Measurements from ENCODE around the gene NCAM2. TPM values are rescaled to one million over a fixed set of nuclear protein-coding genes. Genes with fewer than 3 reads are reported as not detected.

Gene NCAM2
- total and polyA plus RNA-seq, 2 donors (not counting 1 experiment from before 2014, with no cell fraction given) = 0.13 TPM; not detected in 1

GRCh38 chr21:21458124-21458631 is 460.0 kb downstream of the NCAM2 start:
- Histone ChIP-seq H4K20me1 (ENCODE audit: control insufficient read depth, insufficient read depth, low read length, poor library complexity, severe bottlenecking) (no peaks in the 10 kb centered on the region), H2AFZ (ENCODE audit: insufficient read depth, low read depth, low read length, poor library complexity, severe bottlenecking) (no peak overlapping the region), H3K79me2 (ENCODE audit: control insufficient read depth, insufficient read depth, low read length) (no peaks in the 10 kb centered on the region), H3K9ac (ENCODE audit: low read length) (no peak overlapping the region), H3K36me3 (replicated peaks in 1 of 2; ENCODE audit: control extremely low read depth in 1 of 2, control insufficient read depth in 1 of 2, extremely low read depth in 1 of 2, insufficient read depth in 2 of 2, low read length in 1 of 2) (no peaks in the 10 kb centered on the region), H3K4me1 (ENCODE audit: control insufficient read depth in 2 of 2, insufficient read depth in 2 of 2, low read length in 2 of 2) (no peaks in the 10 kb centered on the region), H3K27ac (ENCODE audit: low read length in 2 of 2) (no peak overlapping the region), H3K9me3 (ENCODE audit: control extremely low read depth in 1 of 3, control insufficient read depth in 2 of 3, insufficient read depth in 1 of 3, low read length in 2 of 3) (peaks cover 0 to 4% (median 0%) of the 10 kb centered on the region in 3 donors), H3K27me3 (replicated peaks in 1 of 4; ENCODE audit: control extremely low read depth in 1 of 4, control insufficient read depth in 3 of 4, insufficient read depth in 4 of 4, low read length in 3 of 4) (no peaks in the 10 kb centered on the region), H3K4me3 (ENCODE audit: control extremely low read depth in 1 of 5, extremely low read depth in 1 of 5, insufficient read depth in 1 of 5, low read depth in 2 of 5, low read length in 4 of 5) (no peak overlapping the region), H3K4me2 (replicated peaks; ENCODE audit: low read depth, low read length, poor library complexity, severe bottlenecking) (no peak overlapping the region)
- Mint-ChIP-seq H3K4me1 (no peaks in the 10 kb centered on the region), H3K4me3 (no peak overlapping the region), H3K9me3 (ENCODE audit: insufficient read depth) (no peaks in the 10 kb centered on the region), H3K27me3 (no peaks in the 10 kb centered on the region), H3K27ac (no peak overlapping the region)
- ATAC-seq (ENCODE audit: low read depth) (no peak), DNase-seq (no peak)
- 88% methylated on average over 8 of the region's 8 CpGs for WGBS (ENCODE audit: insufficient coverage)
- intact Hi-C loops (cut with micrococcal nuclease) = no loop called here
- TF ChIP-seq CTCF (IDR thresholded peaks at IDR 0.05) (no peak), EZH2 (IDR thresholded peaks at IDR 0.05; ENCODE audit: borderline replicate concordance, insufficient read depth, low read depth, low read length, poor library complexity, severe bottlenecking) (no peak)
- POLR2A ChIA-PET = no interaction called here
- CTCF ChIA-PET = no interaction called here

- ATAC-seq (ENCODE audit: low read depth) = no peak
- CTCF ChIA-PET = no interaction called here
Measured at GRCh38 chr21:21460979-21461378, 462.8 kb downstream of the NCAM2 start.

More at GRCh38 chr21:21460979-21461378, 462.8 kb downstream of the NCAM2 start:
- intact Hi-C loops (cut with micrococcal nuclease) = no loop called here
- peaks cover 0 to 4% (median 0%) of the 10 kb centered on the region in 3 donors for H3K9me3 ChIP-seq (ENCODE audit: control extremely low read depth in 1 of 3, control insufficient read depth in 2 of 3, insufficient read depth in 1 of 3, low read length in 2 of 3)
- H3K27ac ChIP-seq (ENCODE audit: low read length in 2 of 2) = no peak overlapping the region
- no peak for DNase-seq
- H4K20me1 ChIP-seq (ENCODE audit: control insufficient read depth, insufficient read depth, low read length, poor library complexity, severe bottlenecking) = no peaks in the 10 kb centered on the region
- Mint-ChIP-seq H3K4me3 (no peak overlapping the region), H3K4me1 (no peaks in the 10 kb centered on the region), H3K27ac (no peak overlapping the region), H3K9me3 (ENCODE audit: insufficient read depth) (no peaks in the 10 kb centered on the region), H3K27me3 (no peaks in the 10 kb centered on the region)
- no peaks in the 10 kb centered on the region for H3K79me2 ChIP-seq (ENCODE audit: control insufficient read depth, insufficient read depth, low read length)
- no CpG with 5 or more reads among the region's 5 CpGs for WGBS (ENCODE audit: insufficient coverage)
- no peak overlapping the region for H2AFZ ChIP-seq (ENCODE audit: insufficient read depth, low read depth, low read length, poor library complexity, severe bottlenecking)
- TF ChIP-seq EZH2 (IDR thresholded peaks at IDR 0.05; ENCODE audit: borderline replicate concordance, insufficient read depth, low read depth, low read length, poor library complexity, severe bottlenecking) (no peak), CTCF (IDR thresholded peaks at IDR 0.05) (no peak)
- no peak overlapping the region for H3K4me2 ChIP-seq (replicated peaks; ENCODE audit: low read depth, low read length, poor library complexity, severe bottlenecking)
- H3K4me1 ChIP-seq (ENCODE audit: control insufficient read depth in 2 of 2, insufficient read depth in 2 of 2, low read length in 2 of 2) = no peaks in the 10 kb centered on the region
- no peaks in the 10 kb centered on the region for H3K27me3 ChIP-seq (replicated peaks in 1 of 4; ENCODE audit: control extremely low read depth in 1 of 4, control insufficient read depth in 3 of 4, insufficient read depth in 4 of 4, low read length in 3 of 4)
- POLR2A ChIA-PET = no interaction called here
- no peak overlapping the region for H3K9ac ChIP-seq (ENCODE audit: low read length)
- no peak overlapping the region for H3K4me3 ChIP-seq (ENCODE audit: control extremely low read depth in 1 of 5, extremely low read depth in 1 of 5, insufficient read depth in 1 of 5, low read depth in 2 of 5, low read length in 4 of 5)
- H3K36me3 ChIP-seq (replicated peaks in 1 of 2; ENCODE audit: control extremely low read depth in 1 of 2, control insufficient read depth in 1 of 2, extremely low read depth in 1 of 2, insufficient read depth in 2 of 2, low read length in 1 of 2) = no peaks in the 10 kb centered on the region
